PC-9 (cell line): Measurements from ENCODE around the gene GUCY1A2. TPM values are rescaled to one million over a fixed set of nuclear protein-coding genes. Genes with fewer than 3 reads are reported as not detected.

Experiments used
- BruUV-seq: library from RNA; stranded (reverse); fragments of 400-500 nt; replicated peaks from 2 replicates; lab custom pipeline; 2021; lab: Mats Ljungman, UMichigan
- CTCF ChIA-PET: fragments of 300-600 bp; sonication (Branson Sonifier 250); formaldehyde crosslinking; loops from one replicate; lab custom pipeline; 2022; ENCODE audit warnings: antibody characterized with exemption; lab: Charles Lee
- POLR2A ChIA-PET: fragments of 300-600 bp; sonication (Branson Sonifier 250); formaldehyde crosslinking; loops from one replicate; lab custom pipeline; 2022; ENCODE audit warnings: antibody characterized with exemption; ENCODE audit not compliant: unreplicated experiment; lab: Charles Lee
- DNase-seq, 2 experiments: peaks; one replicate each; pipeline versions ENCODE4 v3.0.0 to v3.0.0-alpha.2; 2015 to 2022; ENCODE audit warnings: mixed read lengths in 1 of 2
- H2AFZ ChIP-seq: fragments of 200-600 bp; sonication (generic); 2 replicates; pipeline ENCODE4 v1.8.1; 2017; ENCODE audit warnings: antibody characterized with exemption
- H3F3A ChIP-seq: fragments of 200-600 bp; sonication (generic); 2 replicates; pipeline ENCODE4 v1.8.1; 2017; ENCODE audit warnings: antibody characterized with exemption, mild to moderate bottlenecking, low read depth; ENCODE audit not compliant: insufficient read depth
- H3K27ac ChIP-seq: fragments of 200-600 bp; sonication (generic); 2 replicates; pipeline ENCODE4 v1.6.1; 2016; ENCODE audit warnings: mixed run types
- H3K27me3 ChIP-seq: fragments of 200-600 bp; sonication (generic); 2 replicates; pipeline ENCODE4 v1.6.1; 2016; ENCODE audit warnings: low read depth, mixed run types; ENCODE audit not compliant: insufficient read depth
- H3K36me3 ChIP-seq: fragments of 200-600 bp; sonication (generic); 2 replicates; pipeline ENCODE4 v1.6.1; 2016; ENCODE audit warnings: low read depth, mixed run types
- H3K4me1 ChIP-seq: fragments of 200-600 bp; sonication (generic); replicated peaks from 2 replicates; pipeline ENCODE4 v1.6.1; 2016; ENCODE audit warnings: mixed run types; ENCODE audit not compliant: insufficient read depth
- H3K4me2 ChIP-seq: fragments of 200-600 bp; sonication (generic); 2 replicates; pipeline ENCODE4 v1.6.1; 2017; ENCODE audit warnings: mixed run types
- H3K4me3 ChIP-seq: fragments of 200-600 bp; sonication (generic); 2 replicates; pipeline ENCODE4 v1.6.1; 2016; ENCODE audit warnings: mixed run types
- H3K79me2 ChIP-seq: fragments of 200-600 bp; sonication (generic); 2 replicates; pipeline ENCODE4 v1.6.1; 2017; ENCODE audit warnings: low read depth, mixed run types
- H3K9me2 ChIP-seq: fragments of 200-600 bp; sonication (generic); 2 replicates; pipeline ENCODE4 v1.8.1; 2017; ENCODE audit warnings: mild to moderate bottlenecking; ENCODE audit not compliant: insufficient read depth
- H3K9me3 ChIP-seq: fragments of 200-600 bp; sonication (generic); 2 replicates; pipeline ENCODE4 v1.8.1; 2016; ENCODE audit warnings: low read depth; ENCODE audit not compliant: insufficient read depth
- H4K20me1 ChIP-seq: fragments of 200-600 bp; sonication (generic); 2 replicates; pipeline ENCODE4 v1.8.1; 2017; ENCODE audit not compliant: insufficient read depth
- EZH2 ChIP-seq: fragments of 200-600 bp; sonication (generic); IDR thresholded peaks from 2 replicates; pipeline ENCODE4 v1.8.0; 2017; ENCODE audit warnings: antibody characterized with exemption, low read depth
- intact Hi-C: fragments of 100-400 bp; cut with micrococcal nuclease; formaldehyde crosslinking; loops from one replicate; pipeline ENCODE4 v1.10.0; 2022; ENCODE audit not compliant: unreplicated experiment
- total RNA-seq: library from RNA; stranded (reverse); gene quantifications from 2 replicates; pipeline ENCODE4 v1.2.3, GENCODE V29; 2021
- TF ChIP-seq, protein P1 (sequence below): fragments of 200-600 bp; sonication (generic); conservative IDR thresholded peaks from 2 replicates; pipeline ENCODE4 v1.6.1; 2017; ENCODE audit warnings: mixed run types, antibody characterized with exemption, mild to moderate bottlenecking, moderate library complexity

The GUCY1A2 gene
- total RNA-seq, 1 experiment from 2014 or later: not detected

- H3K4me3 ChIP-seq: no peak overlapping the region
- no peaks in the 10 kb centered on the region for H3K79me2 ChIP-seq
- intact Hi-C loops: no loop called here
- BruUV-seq: no TSS peak
- TF ChIP-seq EZH2: no peak
- TF ChIP-seq, protein P1, sequence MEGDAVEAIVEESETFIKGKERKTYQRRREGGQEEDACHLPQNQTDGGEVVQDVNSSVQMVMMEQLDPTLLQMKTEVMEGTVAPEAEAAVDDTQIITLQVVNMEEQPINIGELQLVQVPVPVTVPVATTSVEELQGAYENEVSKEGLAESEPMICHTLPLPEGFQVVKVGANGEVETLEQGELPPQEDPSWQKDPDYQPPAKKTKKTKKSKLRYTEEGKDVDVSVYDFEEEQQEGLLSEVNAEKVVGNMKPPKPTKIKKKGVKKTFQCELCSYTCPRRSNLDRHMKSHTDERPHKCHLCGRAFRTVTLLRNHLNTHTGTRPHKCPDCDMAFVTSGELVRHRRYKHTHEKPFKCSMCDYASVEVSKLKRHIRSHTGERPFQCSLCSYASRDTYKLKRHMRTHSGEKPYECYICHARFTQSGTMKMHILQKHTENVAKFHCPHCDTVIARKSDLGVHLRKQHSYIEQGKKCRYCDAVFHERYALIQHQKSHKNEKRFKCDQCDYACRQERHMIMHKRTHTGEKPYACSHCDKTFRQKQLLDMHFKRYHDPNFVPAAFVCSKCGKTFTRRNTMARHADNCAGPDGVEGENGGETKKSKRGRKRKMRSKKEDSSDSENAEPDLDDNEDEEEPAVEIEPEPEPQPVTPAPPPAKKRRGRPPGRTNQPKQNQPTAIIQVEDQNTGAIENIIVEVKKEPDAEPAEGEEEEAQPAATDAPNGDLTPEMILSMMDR: no peak
- no peak for DNase-seq
- H3K27ac ChIP-seq: no peak overlapping the region
- H3K9me2 ChIP-seq: no peaks in the 10 kb centered on the region
- ChIA-PET POLR2A (interaction anchor here (0.7 kb wide), 1 partner anchor 110 kb away, joined by 5 read pairs; no protein-coding TSS in a partner anchor), CTCF (no interaction called here)
- no peaks in the 10 kb centered on the region; the same call in 1 of the 2 replicates for H3K9me3 ChIP-seq
- H4K20me1 ChIP-seq: no peaks in the 10 kb centered on the region; the same call in 1 of the 2 replicates
- peaks cover 17% of the 10 kb centered on the region for H3K4me1 ChIP-seq
- H2AFZ ChIP-seq: no peak overlapping the region
- H3K36me3 ChIP-seq: no peaks in the 10 kb centered on the region
- H3K4me2 ChIP-seq: no peak overlapping the region
- H3K27me3 ChIP-seq: peaks cover 7% of the 10 kb centered on the region; the same call in 1 of the 2 replicates
- H3F3A ChIP-seq: no peaks in the 10 kb centered on the region
Measured at GRCh38 chr11:107011977-107012376, 6.3 kb downstream of the GUCY1A2 start.

GRCh38 chr11:107009190-107009589 lies 9.1 kb downstream of the GUCY1A2 start:
- intact Hi-C loops: no loop called here
- no peak for TF ChIP-seq EZH2
- TF ChIP-seq, protein P1: no peak
- Histone ChIP-seq H3K27me3 (no peaks in the 10 kb centered on the region), H3K4me2 (no peak overlapping the region), H3K79me2 (no peaks in the 10 kb centered on the region), H2AFZ (no peak overlapping the region), H4K20me1 (no peaks in the 10 kb centered on the region; the same call in 1 of the 2 replicates), H3K4me1 (peaks cover 10% of the 10 kb centered on the region), H3K9me3 (no peaks in the 10 kb centered on the region; the same call in 1 of the 2 replicates), H3K27ac (no peak overlapping the region), H3K4me3 (no peak overlapping the region), H3K9me2 (no peaks in the 10 kb centered on the region), H3K36me3 (no peaks in the 10 kb centered on the region), H3F3A (no peaks in the 10 kb centered on the region)
- CTCF ChIA-PET: no interaction called here
- BruUV-seq: no TSS peak
- no peak for DNase-seq
- POLR2A ChIA-PET: no interaction called here

DNA sequence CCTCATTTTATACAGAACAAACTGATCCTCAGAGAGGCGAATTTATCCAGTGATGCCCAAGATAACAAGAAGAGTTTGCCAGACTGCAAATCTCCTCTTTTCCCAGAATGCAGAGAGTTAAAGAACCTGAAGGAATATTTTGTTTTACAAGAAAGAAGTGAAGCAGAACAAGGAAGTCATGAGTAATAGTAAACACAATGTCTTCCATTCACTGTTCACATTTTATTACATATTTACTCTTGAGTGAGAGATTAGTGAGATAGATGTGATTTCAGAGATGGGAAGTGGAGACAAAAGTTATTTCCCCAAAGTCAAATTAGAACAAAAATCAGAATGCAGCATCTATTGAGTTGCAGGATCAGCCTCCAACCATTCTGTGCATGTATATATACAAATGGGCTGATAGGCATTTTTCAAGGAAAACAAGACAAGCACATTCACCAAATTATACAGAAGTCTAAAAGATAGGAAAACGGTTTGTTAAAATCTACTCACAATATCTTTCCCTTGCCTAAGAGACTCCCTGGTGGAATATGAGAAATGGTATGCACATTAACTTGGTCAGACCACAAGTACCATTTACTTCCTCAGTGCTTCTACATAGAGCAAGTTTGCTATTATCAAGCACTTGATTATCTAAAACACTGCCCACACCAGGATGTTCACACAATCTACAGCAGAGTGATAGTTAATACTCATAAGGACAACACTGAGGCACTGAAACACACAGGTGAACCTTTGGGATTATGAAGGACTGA lies 12.0 kb downstream of the GUCY1A2 start:
- H3K27me3 ChIP-seq: no peaks in the 10 kb centered on the region
- no peaks in the 10 kb centered on the region; the same call in 1 of the 2 replicates for H3K9me2 ChIP-seq
- TF ChIP-seq, protein P1: no peak
- no peak for TF ChIP-seq EZH2
- H3F3A ChIP-seq: no peaks in the 10 kb centered on the region
- no peak overlapping the region for H2AFZ ChIP-seq
- no peaks in the 10 kb centered on the region for H3K4me1 ChIP-seq
- DNase-seq: no peak
- no TSS peak for BruUV-seq
- no peaks in the 10 kb centered on the region for H3K79me2 ChIP-seq
- CTCF ChIA-PET: interaction anchor here (0.6 kb wide), 1 partner anchor 1033 kb away, joined by 3 read pairs; no protein-coding TSS in a partner anchor
- H4K20me1 ChIP-seq: no peaks in the 10 kb centered on the region
- H3K9me3 ChIP-seq: no peaks in the 10 kb centered on the region
- no peak overlapping the region for H3K4me3 ChIP-seq
- no peak overlapping the region for H3K27ac ChIP-seq
- no peak overlapping the region for H3K4me2 ChIP-seq
- no peaks in the 10 kb centered on the region for H3K36me3 ChIP-seq
- intact Hi-C loops: no loop called here
- POLR2A ChIA-PET: no interaction called here
